T-helper 1 cell treated with Interleukin-12 subunit alpha and Interleukin-12 subunit beta and Interleukin-4 antibody, amounts not matched to agents 30 μg/mL and 1 μg/mL, for 36 hours (primary cell): ENCODE results near the gene LDHAL6B.

ENCODE experiments used
- H3K27ac Mint-ChIP-seq: one replicate; pipeline ENCODE4 v1.8.0; 2021; ENCODE audit warnings: mild to moderate bottlenecking, mixed read lengths
- H3K27me3 Mint-ChIP-seq: one replicate; pipeline ENCODE4 v1.8.0; 2021; ENCODE audit warnings: low read depth, mixed read lengths
- H3K36me3 Mint-ChIP-seq: one replicate; pipeline ENCODE4 v1.8.0; 2021; ENCODE audit warnings: low read depth, mixed read lengths
- H3K4me1 Mint-ChIP-seq: one replicate; pipeline ENCODE4 v1.8.0; 2021; ENCODE audit warnings: low read depth, mixed read lengths
- H3K4me3 Mint-ChIP-seq: one replicate; pipeline ENCODE4 v1.8.0; 2021; ENCODE audit warnings: mild to moderate bottlenecking, moderate library complexity, mixed read lengths
- H3K9me3 Mint-ChIP-seq: one replicate; pipeline ENCODE4 v1.8.0; 2021; ENCODE audit warnings: mixed read lengths

Gene LDHAL6B

DNA sequence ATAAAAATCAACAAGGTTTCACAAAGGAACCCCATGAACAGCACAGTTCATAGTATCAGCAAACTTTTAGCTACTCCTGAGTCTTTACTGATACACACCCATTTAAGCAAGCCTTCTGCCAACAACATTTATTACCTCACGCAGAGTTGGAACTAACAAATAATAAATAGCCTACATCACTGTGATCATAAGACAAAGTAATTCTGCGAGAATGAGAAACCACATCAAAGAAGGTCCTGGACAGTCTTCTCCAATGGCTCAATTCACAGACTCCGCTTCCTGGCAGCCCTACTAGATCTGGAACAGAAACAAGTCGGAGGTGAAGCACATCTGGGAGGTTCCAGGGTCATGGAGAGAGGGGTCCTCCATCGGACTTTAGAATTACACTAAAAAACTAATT is 37.0 kb downstream of the LDHAL6B start:
- Mint-ChIP-seq H3K27ac (no peak overlapping the region), H3K9me3 (no peaks in the 10 kb centered on the region), H3K4me1 (peaks cover 10% of the 10 kb centered on the region), H3K27me3 (no peaks in the 10 kb centered on the region), H3K36me3 (no peaks in the 10 kb centered on the region), H3K4me3 (no peak overlapping the region)

DNA sequence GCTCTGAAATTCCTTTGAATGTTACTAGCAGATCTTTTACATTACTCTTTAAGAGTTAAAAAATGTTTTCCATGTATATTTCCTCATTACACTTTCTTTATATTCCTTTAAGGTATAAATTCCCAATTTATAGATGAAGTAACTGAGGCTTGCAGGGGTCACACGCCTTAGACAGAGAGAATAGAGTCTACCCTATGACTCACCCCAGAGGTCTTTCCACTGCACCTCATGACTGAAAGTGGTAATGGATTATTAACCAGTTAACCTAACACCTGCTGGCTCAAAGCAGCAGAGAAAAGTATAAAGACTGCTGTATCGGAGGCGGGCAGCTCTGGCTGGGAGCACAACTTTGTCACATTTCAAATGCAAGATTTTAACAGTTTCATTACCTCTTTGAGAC is 37.7 kb downstream of the LDHAL6B start:
- no peak overlapping the region for H3K27ac Mint-ChIP-seq

DNA sequence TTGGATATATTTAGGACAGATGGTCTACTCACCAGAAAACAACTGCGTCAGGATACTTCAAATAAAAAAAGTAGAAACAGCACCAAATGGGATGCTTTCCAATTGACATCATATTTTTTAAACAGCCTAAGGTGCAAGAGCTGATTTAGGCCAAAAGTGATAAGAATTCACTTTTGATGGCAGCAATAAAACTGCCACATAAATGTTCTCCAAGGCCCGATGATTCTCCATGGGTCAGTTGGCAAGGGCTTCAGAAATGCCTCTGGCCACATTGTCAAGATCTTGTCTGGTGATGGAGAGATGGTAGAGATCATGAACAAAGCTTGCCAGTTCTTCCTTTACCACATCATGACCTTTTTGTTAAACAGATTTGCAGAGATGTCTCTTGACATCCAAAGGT is 38.9 kb downstream of the LDHAL6B start:
- H3K27ac Mint-ChIP-seq, result no peak overlapping the region
- H3K36me3 Mint-ChIP-seq, result no peaks in the 10 kb centered on the region
- H3K4me1 Mint-ChIP-seq, result peaks cover 13% of the 10 kb centered on the region

More for the DNA sequence above, 37.7 kb downstream of the LDHAL6B start:
- Mint-ChIP-seq H3K9me3 (no peaks in the 10 kb centered on the region), H3K4me3 (no peak overlapping the region), H3K36me3 (no peaks in the 10 kb centered on the region), H3K27me3 (no peaks in the 10 kb centered on the region), H3K4me1 (peaks cover 13% of the 10 kb centered on the region)

DNA sequence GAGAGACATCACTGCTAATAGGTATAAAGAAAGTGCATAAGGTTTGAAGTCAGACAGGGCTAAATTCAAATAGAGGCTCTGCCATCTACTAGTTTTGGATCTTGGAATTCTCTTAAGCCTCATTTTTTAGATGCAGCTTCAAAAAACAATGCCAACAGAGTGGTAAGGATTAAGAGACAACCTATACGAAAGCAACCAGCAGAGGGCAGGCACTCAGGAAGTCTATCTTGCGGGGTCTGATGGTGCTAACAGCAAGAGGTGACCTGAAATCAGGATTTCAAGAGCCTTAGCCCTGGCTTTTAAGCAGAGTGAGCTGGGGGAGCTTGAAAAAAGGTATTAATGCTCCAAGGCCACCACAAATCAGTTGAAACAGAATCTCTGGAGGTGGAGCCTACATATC is 40.7 kb downstream of the LDHAL6B start:
- Mint-ChIP-seq H3K27ac (no peak overlapping the region), H3K4me1 (peaks cover 13% of the 10 kb centered on the region), H3K9me3 (no peaks in the 10 kb centered on the region), H3K27me3 (no peaks in the 10 kb centered on the region), H3K4me3 (no peak overlapping the region), H3K36me3 (no peaks in the 10 kb centered on the region)

More for the DNA sequence above, 38.9 kb downstream of the LDHAL6B start:
- H3K27me3 Mint-ChIP-seq, result no peaks in the 10 kb centered on the region
- H3K9me3 Mint-ChIP-seq, result no peaks in the 10 kb centered on the region
- no peak overlapping the region for H3K4me3 Mint-ChIP-seq

DNA sequence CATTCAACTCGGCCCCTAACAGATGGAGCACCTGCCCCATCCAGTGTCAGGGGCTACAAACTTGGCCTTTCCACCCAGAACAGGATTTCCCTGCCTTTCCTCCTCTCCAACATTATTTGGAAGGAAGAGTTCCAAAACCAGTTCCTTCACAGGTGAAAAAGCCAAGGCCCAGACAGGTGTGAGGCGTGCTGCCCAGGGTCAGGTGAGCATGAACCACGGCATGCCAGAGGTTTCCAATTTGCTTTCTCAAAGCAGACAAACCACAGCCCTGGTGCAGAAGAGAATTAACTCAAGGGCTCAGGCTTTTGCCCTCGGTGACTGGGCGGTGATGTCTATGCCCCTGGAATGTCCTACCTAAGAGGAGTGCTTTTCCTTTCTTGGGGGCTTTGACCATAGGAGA is 43.2 kb downstream of the LDHAL6B start:
- H3K4me1 Mint-ChIP-seq, result peaks cover 9% of the 10 kb centered on the region
- H3K4me3 Mint-ChIP-seq, result no peak overlapping the region
- H3K27ac Mint-ChIP-seq, result no peak overlapping the region
- no peaks in the 10 kb centered on the region for H3K9me3 Mint-ChIP-seq
- H3K27me3 Mint-ChIP-seq, result no peaks in the 10 kb centered on the region
- peaks cover 3% of the 10 kb centered on the region for H3K36me3 Mint-ChIP-seq

DNA sequence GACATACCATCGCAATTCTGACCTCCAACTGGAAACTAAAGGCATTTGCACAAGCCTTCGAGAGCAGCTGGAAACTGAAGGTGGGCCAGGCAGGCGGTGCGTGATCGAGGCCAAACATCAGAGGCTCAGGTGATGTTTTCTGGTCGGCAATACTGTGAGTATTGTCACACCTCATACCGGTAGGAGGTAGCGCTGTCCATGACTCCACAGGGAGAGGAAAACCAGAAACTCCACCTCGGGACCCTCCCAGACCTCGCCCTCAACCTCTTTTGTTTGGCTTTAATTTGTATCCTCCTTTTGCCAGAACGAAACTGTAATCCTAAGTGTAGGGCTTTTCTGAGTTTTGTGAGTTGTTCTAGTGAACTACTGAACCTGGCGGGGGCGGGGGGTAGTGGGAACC is 43.6 kb downstream of the LDHAL6B start:
- H3K27me3 Mint-ChIP-seq, result no peaks in the 10 kb centered on the region
- H3K27ac Mint-ChIP-seq, result no peak overlapping the region
- peaks cover 9% of the 10 kb centered on the region for H3K4me1 Mint-ChIP-seq
- peaks cover 3% of the 10 kb centered on the region for H3K36me3 Mint-ChIP-seq
- H3K9me3 Mint-ChIP-seq, result no peaks in the 10 kb centered on the region
- no peak overlapping the region for H3K4me3 Mint-ChIP-seq

DNA sequence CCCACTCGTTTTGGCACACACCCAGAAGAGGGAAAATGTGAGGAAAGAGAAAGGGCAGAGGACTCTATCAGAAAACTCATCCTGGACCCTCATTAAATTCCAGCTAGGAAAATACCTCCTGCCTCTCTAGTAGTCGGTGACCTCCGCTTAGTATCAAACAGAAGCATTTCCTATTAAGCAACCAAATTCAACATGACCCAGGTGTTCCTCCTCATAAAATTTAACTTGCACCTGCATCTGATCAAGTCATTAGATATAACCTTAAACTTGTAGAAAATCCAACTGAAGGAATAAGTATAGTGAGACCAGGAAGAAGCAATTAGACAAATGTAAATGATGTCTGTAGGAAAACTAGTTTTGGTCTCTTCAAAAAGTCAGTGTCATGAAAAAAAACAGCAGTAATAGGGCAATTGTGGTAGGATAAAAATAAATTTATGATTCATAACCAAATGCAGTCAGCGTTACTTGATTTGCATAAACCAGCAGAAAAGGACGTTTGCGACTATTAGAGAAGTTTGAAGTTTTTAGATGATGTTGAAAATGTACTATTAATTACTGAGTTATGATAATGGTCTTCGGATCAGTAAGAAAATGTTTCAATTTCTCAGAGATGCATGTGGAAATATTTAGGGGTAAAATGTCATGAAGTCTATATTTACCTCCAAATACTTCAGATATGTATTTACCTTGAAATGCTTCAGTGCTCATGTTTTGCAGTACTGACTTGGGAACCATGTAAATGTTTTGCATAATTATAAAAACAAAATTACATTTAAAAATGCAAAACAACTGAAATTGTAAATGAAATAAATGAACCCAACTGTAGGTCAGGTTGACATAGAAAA is 44.6 kb downstream of the LDHAL6B start:
- Mint-ChIP-seq H3K27ac (no peak overlapping the region), H3K36me3 (peaks cover 8% of the 10 kb centered on the region), H3K4me1 (peaks cover 18% of the 10 kb centered on the region), H3K4me3 (no peak overlapping the region), H3K27me3 (no peaks in the 10 kb centered on the region), H3K9me3 (no peaks in the 10 kb centered on the region)

DNA sequence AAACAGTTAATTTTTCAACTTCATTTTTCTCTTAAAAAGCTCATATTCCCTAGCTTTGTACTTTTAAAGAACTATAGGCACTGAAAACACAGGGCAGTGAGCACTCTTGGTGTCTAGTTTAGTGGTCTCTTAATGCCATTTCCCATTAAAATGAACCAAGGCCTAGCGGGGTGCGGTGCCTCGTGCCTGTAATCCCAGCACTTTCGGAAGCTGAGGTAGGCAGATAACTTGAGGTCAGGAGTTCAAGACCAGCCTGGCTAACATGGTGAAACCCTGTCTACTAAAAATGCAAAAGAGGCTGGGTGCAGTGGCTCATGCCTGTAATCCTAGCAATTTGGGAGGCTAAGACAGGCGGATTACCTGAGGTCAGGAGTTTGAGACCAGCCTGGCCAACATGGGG is 45.5 kb downstream of the LDHAL6B start:
- Mint-ChIP-seq H3K27me3 (no peaks in the 10 kb centered on the region), H3K4me1 (peaks cover 27% of the 10 kb centered on the region), H3K36me3 (peaks cover 8% of the 10 kb centered on the region), H3K4me3 (no peak overlapping the region), H3K27ac (no peak overlapping the region), H3K9me3 (no peaks in the 10 kb centered on the region)

DNA sequence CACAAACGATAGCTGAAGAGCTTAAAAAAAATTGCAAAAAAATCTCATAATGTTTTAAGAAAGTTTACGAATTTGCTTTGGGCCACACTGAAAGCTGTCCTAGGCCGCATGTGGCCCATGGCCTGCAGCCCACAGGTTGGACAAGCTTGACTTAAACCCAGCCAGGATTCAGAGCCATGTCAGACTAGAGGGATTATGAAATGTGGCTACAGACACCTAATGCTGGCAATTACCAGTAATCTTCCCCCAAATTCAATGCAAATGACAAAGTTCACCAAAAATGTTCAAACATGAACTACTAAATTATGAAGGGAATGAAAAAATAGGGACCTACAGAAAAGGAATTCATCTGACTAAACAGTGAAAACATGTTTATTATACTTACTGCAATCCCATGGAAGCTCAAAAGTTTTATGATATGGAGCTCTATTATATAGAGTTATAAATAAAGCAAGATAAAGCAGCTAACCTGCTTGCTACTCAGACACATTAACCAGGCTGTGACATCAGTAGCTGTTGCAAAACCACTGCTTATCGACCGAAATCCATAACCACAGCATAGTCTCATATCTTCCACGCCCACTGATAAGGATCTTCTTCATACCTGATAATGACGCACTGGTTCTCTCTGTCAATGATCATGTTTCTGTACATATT is 49.2 kb downstream of the LDHAL6B start:
- H3K4me1 Mint-ChIP-seq, result peaks cover 27% of the 10 kb centered on the region

DNA sequence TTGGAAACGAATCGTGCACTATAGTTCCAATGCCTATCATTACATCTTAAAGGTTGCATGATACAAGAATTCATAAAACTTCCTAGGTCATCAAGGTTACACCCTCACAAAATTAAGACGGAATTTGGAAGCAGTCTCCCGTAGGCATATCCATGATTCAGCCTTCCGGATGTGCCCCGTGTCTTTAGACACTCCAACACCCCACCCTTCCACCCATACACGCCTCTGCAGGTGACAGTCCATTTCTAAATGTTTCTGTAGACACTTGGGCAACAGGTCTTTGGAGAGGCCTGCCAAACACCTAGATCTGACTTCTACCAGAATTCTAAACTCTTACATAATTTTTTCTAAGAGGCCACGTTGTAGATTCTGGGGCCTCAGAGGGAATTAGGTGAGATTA is 49.8 kb downstream of the LDHAL6B start:
- H3K27me3 Mint-ChIP-seq, result no peaks in the 10 kb centered on the region
- no peak overlapping the region for H3K4me3 Mint-ChIP-seq
- H3K9me3 Mint-ChIP-seq, result no peaks in the 10 kb centered on the region
- H3K4me1 Mint-ChIP-seq, result peaks cover 27% of the 10 kb centered on the region
- no peak overlapping the region for H3K27ac Mint-ChIP-seq
- peaks cover 14% of the 10 kb centered on the region for H3K36me3 Mint-ChIP-seq

More for the DNA sequence above, 49.2 kb downstream of the LDHAL6B start:
- Mint-ChIP-seq H3K36me3 (peaks cover 14% of the 10 kb centered on the region), H3K27me3 (no peaks in the 10 kb centered on the region), H3K27ac (peak overlapping the region; percentile 54), H3K9me3 (no peaks in the 10 kb centered on the region), H3K4me3 (peak overlapping the region; percentile 43)

DNA sequence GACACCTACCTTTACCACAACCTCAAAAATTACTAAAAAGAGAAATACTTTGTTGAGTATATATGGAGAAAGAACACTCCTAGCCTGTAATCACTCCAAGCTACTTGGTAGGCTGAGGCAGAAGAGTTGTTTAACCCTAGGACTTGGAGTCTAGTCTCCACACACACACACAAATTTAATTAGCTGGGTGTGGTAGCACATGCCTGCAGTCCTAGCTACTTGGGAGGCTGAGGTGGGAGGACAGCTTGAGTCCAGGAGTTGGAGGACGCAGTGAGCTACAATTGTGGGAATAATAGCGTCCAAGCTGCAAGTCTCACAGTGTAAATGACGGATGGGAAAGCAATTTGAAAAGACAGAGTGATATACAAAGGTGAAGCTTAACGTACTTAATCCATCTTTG is 50.5 kb downstream of the LDHAL6B start:
- Mint-ChIP-seq H3K9me3 (no peaks in the 10 kb centered on the region), H3K27me3 (no peaks in the 10 kb centered on the region), H3K36me3 (peaks cover 14% of the 10 kb centered on the region), H3K4me1 (peaks cover 27% of the 10 kb centered on the region), H3K4me3 (no peak overlapping the region), H3K27ac (peak overlapping the region; percentile 41)
